Measurements from ENCODE around the gene DUSP22. TPM values are rescaled to one million over a fixed set of nuclear protein-coding genes. Genes with fewer than 3 reads are reported as not detected.

Gene DUSP22
- total and polyA plus RNA-seq, 2 experiments from 2014 or later, result 12.8 to 36.8 TPM

DNA sequence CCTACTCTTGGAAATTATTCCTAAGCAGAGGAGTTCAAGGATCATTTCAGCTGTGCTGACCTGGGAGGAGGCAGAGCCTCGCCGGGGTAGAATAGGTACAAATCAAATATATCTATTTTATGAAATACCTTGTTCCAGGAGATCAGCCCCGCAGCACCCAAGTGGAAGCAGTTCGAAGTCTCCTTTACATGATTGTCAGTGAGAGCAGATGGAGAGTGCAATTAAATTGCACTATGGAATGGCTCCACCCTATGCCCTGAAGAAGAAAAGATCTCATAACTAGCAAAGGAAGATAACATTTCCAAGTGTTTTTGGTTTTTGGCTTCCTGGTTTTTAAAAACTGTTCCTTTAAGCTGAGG is 31.4 kb downstream of the DUSP22 start (continued):
- TF ChIP-seq, protein P1, sequence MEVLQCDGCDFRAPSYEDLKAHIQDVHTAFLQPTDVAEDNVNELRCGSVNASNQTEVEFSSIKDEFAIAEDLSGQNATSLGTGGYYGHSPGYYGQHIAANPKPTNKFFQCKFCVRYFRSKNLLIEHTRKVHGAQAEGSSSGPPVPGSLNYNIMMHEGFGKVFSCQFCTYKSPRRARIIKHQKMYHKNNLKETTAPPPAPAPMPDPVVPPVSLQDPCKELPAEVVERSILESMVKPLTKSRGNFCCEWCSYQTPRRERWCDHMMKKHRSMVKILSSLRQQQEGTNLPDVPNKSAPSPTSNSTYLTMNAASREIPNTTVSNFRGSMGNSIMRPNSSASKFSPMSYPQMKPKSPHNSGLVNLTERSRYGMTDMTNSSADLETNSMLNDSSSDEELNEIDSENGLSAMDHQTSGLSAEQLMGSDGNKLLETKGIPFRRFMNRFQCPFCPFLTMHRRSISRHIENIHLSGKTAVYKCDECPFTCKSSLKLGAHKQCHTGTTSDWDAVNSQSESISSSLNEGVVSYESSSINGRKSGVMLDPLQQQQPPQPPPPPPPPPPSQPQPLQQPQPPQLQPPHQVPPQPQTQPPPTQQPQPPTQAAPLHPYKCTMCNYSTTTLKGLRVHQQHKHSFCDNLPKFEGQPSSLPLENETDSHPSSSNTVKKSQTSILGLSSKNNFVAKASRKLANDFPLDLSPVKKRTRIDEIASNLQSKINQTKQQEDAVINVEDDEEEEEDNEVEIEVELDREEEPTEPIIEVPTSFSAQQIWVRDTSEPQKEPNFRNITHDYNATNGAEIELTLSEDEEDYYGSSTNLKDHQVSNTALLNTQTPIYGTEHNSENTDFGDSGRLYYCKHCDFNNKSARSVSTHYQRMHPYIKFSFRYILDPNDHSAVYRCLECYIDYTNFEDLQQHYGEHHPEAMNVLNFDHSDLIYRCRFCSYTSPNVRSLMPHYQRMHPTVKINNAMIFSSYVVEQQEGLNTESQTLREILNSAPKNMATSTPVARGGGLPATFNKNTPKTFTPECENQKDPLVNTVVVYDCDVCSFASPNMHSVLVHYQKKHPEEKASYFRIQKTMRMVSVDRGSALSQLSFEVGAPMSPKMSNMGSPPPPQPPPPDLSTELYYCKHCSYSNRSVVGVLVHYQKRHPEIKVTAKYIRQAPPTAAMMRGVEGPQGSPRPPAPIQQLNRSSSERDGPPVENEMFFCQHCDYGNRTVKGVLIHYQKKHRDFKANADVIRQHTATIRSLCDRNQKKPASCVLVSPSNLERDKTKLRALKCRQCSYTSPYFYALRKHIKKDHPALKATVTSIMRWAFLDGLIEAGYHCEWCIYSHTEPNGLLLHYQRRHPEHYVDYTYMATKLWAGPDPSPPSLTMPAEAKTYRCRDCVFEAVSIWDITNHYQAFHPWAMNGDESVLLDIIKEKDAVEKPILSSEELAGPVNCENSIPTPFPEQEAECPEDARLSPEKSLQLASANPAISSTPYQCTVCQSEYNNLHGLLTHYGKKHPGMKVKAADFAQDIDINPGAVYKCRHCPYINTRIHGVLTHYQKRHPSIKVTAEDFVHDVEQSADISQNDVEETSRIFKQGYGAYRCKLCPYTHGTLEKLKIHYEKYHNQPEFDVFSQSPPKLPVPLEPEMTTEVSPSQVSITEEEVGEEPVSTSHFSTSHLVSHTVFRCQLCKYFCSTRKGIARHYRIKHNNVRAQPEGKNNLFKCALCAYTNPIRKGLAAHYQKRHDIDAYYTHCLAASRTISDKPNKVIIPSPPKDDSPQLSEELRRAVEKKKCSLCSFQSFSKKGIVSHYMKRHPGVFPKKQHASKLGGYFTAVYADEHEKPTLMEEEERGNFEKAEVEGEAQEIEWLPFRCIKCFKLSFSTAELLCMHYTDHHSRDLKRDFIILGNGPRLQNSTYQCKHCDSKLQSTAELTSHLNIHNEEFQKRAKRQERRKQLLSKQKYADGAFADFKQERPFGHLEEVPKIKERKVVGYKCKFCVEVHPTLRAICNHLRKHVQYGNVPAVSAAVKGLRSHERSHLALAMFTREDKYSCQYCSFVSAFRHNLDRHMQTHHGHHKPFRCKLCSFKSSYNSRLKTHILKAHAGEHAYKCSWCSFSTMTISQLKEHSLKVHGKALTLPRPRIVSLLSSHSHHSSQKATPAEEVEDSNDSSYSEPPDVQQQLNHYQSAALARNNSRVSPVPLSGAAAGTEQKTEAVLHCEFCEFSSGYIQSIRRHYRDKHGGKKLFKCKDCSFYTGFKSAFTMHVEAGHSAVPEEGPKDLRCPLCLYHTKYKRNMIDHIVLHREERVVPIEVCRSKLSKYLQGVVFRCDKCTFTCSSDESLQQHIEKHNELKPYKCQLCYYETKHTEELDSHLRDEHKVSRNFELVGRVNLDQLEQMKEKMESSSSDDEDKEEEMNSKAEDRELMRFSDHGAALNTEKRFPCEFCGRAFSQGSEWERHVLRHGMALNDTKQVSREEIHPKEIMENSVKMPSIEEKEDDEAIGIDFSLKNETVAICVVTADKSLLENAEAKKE (CRISPR knock-in tag; IDR thresholded peaks at IDR 0.05), result no peak
- no peak for TF ChIP-seq NANOG (IDR thresholded peaks at IDR 0.05; ENCODE audit: borderline replicate concordance)
- TF ChIP-seq POLR2AphosphoS5 (IDR thresholded peaks at IDR 0.05; ENCODE audit: low read depth), result no peak
- TF ChIP-seq, protein P2, sequence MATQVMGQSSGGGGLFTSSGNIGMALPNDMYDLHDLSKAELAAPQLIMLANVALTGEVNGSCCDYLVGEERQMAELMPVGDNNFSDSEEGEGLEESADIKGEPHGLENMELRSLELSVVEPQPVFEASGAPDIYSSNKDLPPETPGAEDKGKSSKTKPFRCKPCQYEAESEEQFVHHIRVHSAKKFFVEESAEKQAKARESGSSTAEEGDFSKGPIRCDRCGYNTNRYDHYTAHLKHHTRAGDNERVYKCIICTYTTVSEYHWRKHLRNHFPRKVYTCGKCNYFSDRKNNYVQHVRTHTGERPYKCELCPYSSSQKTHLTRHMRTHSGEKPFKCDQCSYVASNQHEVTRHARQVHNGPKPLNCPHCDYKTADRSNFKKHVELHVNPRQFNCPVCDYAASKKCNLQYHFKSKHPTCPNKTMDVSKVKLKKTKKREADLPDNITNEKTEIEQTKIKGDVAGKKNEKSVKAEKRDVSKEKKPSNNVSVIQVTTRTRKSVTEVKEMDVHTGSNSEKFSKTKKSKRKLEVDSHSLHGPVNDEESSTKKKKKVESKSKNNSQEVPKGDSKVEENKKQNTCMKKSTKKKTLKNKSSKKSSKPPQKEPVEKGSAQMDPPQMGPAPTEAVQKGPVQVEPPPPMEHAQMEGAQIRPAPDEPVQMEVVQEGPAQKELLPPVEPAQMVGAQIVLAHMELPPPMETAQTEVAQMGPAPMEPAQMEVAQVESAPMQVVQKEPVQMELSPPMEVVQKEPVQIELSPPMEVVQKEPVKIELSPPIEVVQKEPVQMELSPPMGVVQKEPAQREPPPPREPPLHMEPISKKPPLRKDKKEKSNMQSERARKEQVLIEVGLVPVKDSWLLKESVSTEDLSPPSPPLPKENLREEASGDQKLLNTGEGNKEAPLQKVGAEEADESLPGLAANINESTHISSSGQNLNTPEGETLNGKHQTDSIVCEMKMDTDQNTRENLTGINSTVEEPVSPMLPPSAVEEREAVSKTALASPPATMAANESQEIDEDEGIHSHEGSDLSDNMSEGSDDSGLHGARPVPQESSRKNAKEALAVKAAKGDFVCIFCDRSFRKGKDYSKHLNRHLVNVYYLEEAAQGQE (IDR thresholded peaks at IDR 0.05; ENCODE audit: unreplicated experiment), result no peak
- no peak for TF ChIP-seq CREB1 (CRISPR knock-in tag; IDR thresholded peaks at IDR 0.05; ENCODE audit: low read depth)
